ENCODE measurements around the gene SYNRG. TPM values are rescaled to one million over a fixed set of nuclear protein-coding genes. Genes with fewer than 3 reads are reported as not detected.
A peak's percentile ranks its signal among the peaks of the same experiment; 100 is the strongest.

Gene SYNRG
- polyA plus RNA-seq, 2 of the 4 experiments (the other 2 are of a cell fraction) = 13.1 to 17.4 TPM

DNA sequence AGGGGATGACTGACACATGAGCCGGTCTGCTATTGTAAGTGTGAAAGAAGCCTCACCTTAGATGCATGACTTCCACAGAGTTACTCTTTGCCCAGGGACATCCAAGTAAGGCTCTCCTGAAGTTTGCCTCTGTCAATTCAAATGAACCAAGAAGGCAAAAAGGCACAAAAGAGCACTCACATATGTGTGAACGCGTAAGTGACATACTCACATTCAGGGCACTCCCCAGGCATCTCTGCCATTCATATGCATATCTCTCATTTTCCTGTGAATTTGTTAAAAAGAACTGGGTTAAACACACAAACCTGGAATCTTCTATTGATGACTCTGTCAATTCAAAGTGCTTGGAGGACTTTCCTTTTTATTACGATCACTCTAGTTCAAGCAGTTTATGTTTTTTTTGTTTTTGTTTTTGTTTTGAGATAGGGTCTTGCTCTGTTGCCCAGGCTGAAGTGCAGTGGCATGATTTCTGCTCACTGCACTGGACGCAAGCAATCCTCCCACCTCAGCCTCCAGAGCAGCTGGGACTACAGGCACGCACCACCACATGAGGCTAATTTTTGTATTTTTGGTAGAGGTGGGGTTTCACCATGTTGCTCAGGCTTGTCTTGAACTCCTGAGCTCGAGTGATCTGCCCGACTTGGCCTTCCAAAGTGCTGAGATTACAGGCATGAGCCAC, 70.1 kb downstream of the SYNRG start (continued):
- TF ChIP-seq, protein P1, sequence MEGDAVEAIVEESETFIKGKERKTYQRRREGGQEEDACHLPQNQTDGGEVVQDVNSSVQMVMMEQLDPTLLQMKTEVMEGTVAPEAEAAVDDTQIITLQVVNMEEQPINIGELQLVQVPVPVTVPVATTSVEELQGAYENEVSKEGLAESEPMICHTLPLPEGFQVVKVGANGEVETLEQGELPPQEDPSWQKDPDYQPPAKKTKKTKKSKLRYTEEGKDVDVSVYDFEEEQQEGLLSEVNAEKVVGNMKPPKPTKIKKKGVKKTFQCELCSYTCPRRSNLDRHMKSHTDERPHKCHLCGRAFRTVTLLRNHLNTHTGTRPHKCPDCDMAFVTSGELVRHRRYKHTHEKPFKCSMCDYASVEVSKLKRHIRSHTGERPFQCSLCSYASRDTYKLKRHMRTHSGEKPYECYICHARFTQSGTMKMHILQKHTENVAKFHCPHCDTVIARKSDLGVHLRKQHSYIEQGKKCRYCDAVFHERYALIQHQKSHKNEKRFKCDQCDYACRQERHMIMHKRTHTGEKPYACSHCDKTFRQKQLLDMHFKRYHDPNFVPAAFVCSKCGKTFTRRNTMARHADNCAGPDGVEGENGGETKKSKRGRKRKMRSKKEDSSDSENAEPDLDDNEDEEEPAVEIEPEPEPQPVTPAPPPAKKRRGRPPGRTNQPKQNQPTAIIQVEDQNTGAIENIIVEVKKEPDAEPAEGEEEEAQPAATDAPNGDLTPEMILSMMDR (IDR thresholded peaks at IDR 0.05) = no peak
- TF ChIP-seq RFX5 (IDR thresholded peaks at IDR 0.05) (no peak), RCOR1 (IDR thresholded peaks at IDR 0.05; ENCODE audit: low read depth, low read length) (no peak), EHMT2 (IDR thresholded peaks at IDR 0.05; ENCODE audit: low read depth) (no peak), KDM1A (IDR thresholded peaks at IDR 0.05; ENCODE audit: low read depth) (no peak), ZFP36 (IDR thresholded peaks at IDR 0.05; ENCODE audit: borderline replicate concordance, partially characterized antibody) (no peak), FOXS1 (CRISPR knock-in tag; IDR thresholded peaks at IDR 0.05) (no peak), SREBF2 (IDR thresholded peaks at IDR 0.05) (no peak), USF2 (IDR thresholded peaks at IDR 0.05) (no peak), ESRRA (IDR thresholded peaks at IDR 0.05; ENCODE audit: borderline replicate concordance, low read length) (no peak), JUN (IDR thresholded peaks at IDR 0.05) (no peak), NPAS2 (CRISPR knock-in tag; IDR thresholded peaks at IDR 0.05; ENCODE audit: borderline replicate concordance) (no peak), KDM5A (IDR thresholded peaks at IDR 0.05) (no peak), BHLHE40 (IDR thresholded peaks at IDR 0.05; ENCODE audit: low read depth, low read length) (no peak)

DNA sequence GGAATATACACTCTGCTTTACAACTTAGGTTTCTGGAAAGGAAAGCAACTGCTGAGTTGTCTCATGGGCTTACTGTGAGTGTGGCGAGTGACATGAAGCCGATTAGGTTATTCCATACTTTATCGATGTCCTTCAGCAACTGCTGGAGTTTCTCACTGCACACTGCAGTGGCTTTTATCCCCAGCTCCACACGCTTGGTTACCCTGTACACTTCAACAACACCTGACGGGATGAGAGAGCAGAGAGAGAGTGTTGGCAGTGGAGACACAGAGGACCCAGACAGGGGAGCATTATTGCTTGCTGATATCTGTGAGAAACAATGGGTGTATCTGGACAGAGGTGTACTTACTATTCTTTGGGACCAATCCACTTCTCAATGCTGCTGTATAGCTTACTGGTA, 73.3 kb downstream of the SYNRG start:
- 92% methylated on average over 5 of the region's 5 CpGs for WGBS (ENCODE audit: missing lambda C conversion rate)
- no peaks in the 10 kb centered on the region for H3K9me3 ChIP-seq
- ChIA-PET CTCF (interaction anchor here (1.2 to 8.1 kb wide), 4 partner anchors 8 to 34 kb away, joined by 4 to 62 read pairs (median 6); no protein-coding TSS in a partner anchor), POLR2A (no interaction called here)
- FAIRE-seq (no peak), DNase-seq (ENCODE audit: low read depth in 1 of 2, low spot score in 1 of 2) (no peak), ATAC-seq (peak in 1 of 2 experiments; percentile 43; a peak in 2 of 6 replicates)
- H3K4me3 ChIP-seq = no peak overlapping the region
- H3K27ac ChIP-seq = no peak overlapping the region
- TF ChIP-seq NFE2L2 (conservative IDR thresholded peaks at IDR 0.05; ENCODE audit: low read length) (no peak), BCL3 (IDR thresholded peaks at IDR 0.05) (no peak)
- TF ChIP-seq, protein P1 (IDR thresholded peaks at IDR 0.05) = no peak
- no peak overlapping the region for H3K4me2 ChIP-seq
- no peaks in the 10 kb centered on the region for H3K4me1 ChIP-seq

DNA sequence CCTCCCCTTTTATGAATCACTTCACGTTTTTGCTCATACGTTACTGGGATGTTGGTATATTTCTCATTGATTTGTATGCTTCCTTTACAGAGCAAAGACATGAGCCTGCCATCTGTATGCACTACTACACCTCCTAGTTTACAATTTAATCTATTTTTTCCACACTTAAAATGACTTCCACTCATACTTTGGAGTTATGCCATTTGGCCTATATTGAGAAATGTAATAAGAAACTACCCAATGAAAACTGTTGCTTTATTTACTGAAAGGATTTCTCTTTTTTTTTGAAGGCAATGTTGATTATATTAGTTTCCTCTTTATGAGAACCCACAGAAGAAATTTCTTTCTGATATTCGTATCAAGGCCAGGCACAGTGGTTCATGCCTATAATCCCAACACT, 76.5 kb downstream of the SYNRG start:
- POLR2A ChIA-PET = no interaction called here

More for the DNA sequence above, 76.5 kb downstream of the SYNRG start:
- FAIRE-seq = no peak
- TF ChIP-seq ZNF302 (CRISPR knock-in tag; IDR thresholded peaks at IDR 0.05) = no peak
- TF ChIP-seq MAZ (IDR thresholded peaks at IDR 0.05; ENCODE audit: borderline replicate concordance, low read depth, low read length) = no peak
- TF ChIP-seq SREBF2 (IDR thresholded peaks at IDR 0.05) = no peak
- no peak for TF ChIP-seq GATA3 (IDR thresholded peaks at IDR 0.05; ENCODE audit: borderline replicate concordance)
- TF ChIP-seq RCOR1 (IDR thresholded peaks at IDR 0.05; ENCODE audit: low read depth, low read length) = no peak
- no peak for TF ChIP-seq RARB (CRISPR knock-in tag; IDR thresholded peaks at IDR 0.05)
- no peak for TF ChIP-seq ZC3H11A (IDR thresholded peaks at IDR 0.05)
- TF ChIP-seq, protein P2, sequence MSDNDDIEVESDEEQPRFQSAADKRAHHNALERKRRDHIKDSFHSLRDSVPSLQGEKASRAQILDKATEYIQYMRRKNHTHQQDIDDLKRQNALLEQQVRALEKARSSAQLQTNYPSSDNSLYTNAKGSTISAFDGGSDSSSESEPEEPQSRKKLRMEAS (IDR thresholded peaks at IDR 0.05) = no peak
- TF ChIP-seq POLR2AphosphoS2 (conservative IDR thresholded peaks at IDR 0.05; ENCODE audit: low read length) = no peak
- no peak for TF ChIP-seq HEYL (CRISPR knock-in tag; IDR thresholded peaks at IDR 0.05)
- TF ChIP-seq HDAC2 (IDR thresholded peaks at IDR 0.05) = no peak
- TF ChIP-seq JUNB (IDR thresholded peaks at IDR 0.05) = no peak
- no peak for TF ChIP-seq RFX5 (IDR thresholded peaks at IDR 0.05)
- no peak for ATAC-seq
- WGBS (ENCODE audit: missing lambda C conversion rate) = 93% methylated on average over 3 of the region's 3 CpGs
- Histone ChIP-seq H3K4me1 (no peaks in the 10 kb centered on the region), H3K27ac (no peak overlapping the region), H3K4me2 (no peak overlapping the region), H3K4me3 (no peak overlapping the region), H3K9me3 (no peaks in the 10 kb centered on the region)
- CTCF ChIA-PET = interaction anchor here (0.6 to 1.5 kb wide), 2 partner anchors 15 to 18 kb away, joined by 3 read pairs; no protein-coding TSS in a partner anchor
- DNase-seq (ENCODE audit: low read depth in 1 of 2, low spot score in 1 of 2) = no peak

Data from A549 (cell line).